GM12892 (cell line): ENCODE data around the gene PSAPL1.

Experiments
- POLR2AphosphoS5 ChIP-seq: IDR thresholded peaks from 2 replicates; pipeline ENCODE4 v1.6.1; 2011; ENCODE audit warnings: low read depth, low read length, control low read depth
- TAF1 ChIP-seq: IDR thresholded peaks from 2 replicates; pipeline ENCODE4 v1.6.1; 2011; ENCODE audit warnings: low read depth, mild to moderate bottlenecking, control low read depth, low read length, borderline replicate concordance

DNA sequence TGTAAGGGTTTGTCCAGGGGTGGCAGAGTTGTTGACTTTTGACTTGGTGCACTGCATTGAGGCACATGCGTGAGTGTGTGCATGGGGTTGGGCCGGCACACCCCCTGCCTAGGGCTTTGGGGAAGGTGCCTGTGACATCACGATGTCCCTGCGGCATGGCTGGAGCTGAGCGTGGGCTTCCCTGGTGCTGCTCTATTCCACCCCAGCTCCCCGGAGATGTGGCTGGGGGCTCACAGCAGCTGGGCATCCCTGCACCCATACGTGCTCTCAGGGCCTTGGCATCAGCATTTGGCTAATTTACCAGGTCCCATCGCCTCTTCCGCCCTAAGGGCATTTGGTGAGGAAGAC, 5.7 kb downstream of the PSAPL1 start:
- TF ChIP-seq TAF1 (no peak), POLR2AphosphoS5 (no peak)
